Type B pancreatic cell (in vitro differentiated cells): ENCODE results near the gene H6PD. TPM values are rescaled to one million over a fixed set of nuclear protein-coding genes. Genes with fewer than 3 reads are reported as not detected.

ENCODE experiments used
- DNase-seq: peaks from one replicate; pipeline ENCODE4 v3.0.0; 2021; ENCODE audit warnings: mixed read lengths; ENCODE audit not compliant: unreplicated experiment; ENCODE audit errors: extremely low spot score
- H3K27ac Mint-ChIP-seq: 2 replicates; pipeline ENCODE4 v1.8.0; 2021; ENCODE audit warnings: mild to moderate bottlenecking, mixed read lengths
- H3K27me3 Mint-ChIP-seq: 2 replicates; pipeline ENCODE4 v1.8.0; 2021; ENCODE audit warnings: mixed read lengths
- H3K36me3 Mint-ChIP-seq: 2 replicates; pipeline ENCODE4 v1.8.0; 2021; ENCODE audit warnings: mixed read lengths
- H3K4me1 Mint-ChIP-seq: one replicate; pipeline ENCODE4 v1.8.0; 2021; ENCODE audit warnings: mixed read lengths; ENCODE audit not compliant: unreplicated experiment
- H3K4me3 Mint-ChIP-seq: 2 replicates; pipeline ENCODE4 v1.8.0; 2021; ENCODE audit warnings: mild to moderate bottlenecking, mixed read lengths
- H3K9me3 Mint-ChIP-seq: 2 replicates; pipeline ENCODE4 v1.8.0; 2021; ENCODE audit warnings: mixed read lengths
- CTCF ChIP-seq: fragments of 200-600 bp; sonication (generic); conservative IDR thresholded peaks from 2 replicates; pipeline ENCODE4 v1.5.0; 2021; ENCODE audit warnings: antibody characterized with exemption, mild to moderate bottlenecking
- total RNA-seq: library from RNA; stranded (reverse); gene quantifications from 2 replicates; pipeline ENCODE4 v1.2.1, GENCODE V29; 2021; ENCODE audit warnings: low replicate concordance

Gene H6PD
- total RNA-seq, 1 donor from 2014 or later = 26.1 TPM

GRCh38 chr1:9293533-9294404 is 59.2 kb downstream of the H6PD start:
- DNase-seq = no peak
- Mint-ChIP-seq H3K4me3 (no peak overlapping the region), H3K27me3 (no peaks in the 10 kb centered on the region), H3K27ac (no peak overlapping the region), H3K4me1 (peaks cover 36% of the 10 kb centered on the region), H3K36me3 (peaks cover 4% of the 10 kb centered on the region), H3K9me3 (peaks cover 5% of the 10 kb centered on the region)
- TF ChIP-seq CTCF = no peak

- TF ChIP-seq CTCF = no peak
- H3K4me3 Mint-ChIP-seq = no peak overlapping the region
- H3K36me3 Mint-ChIP-seq = no peaks in the 10 kb centered on the region
- H3K9me3 Mint-ChIP-seq = no peaks in the 10 kb centered on the region
- DNase-seq = no peak
- H3K27ac Mint-ChIP-seq = no peak overlapping the region
- no peaks in the 10 kb centered on the region for H3K27me3 Mint-ChIP-seq
- peaks cover 32% of the 10 kb centered on the region for H3K4me1 Mint-ChIP-seq
Observed at GRCh38 chr1:9294405-9294773, 59.8 kb downstream of the H6PD start.

GRCh38 chr1:9294910-9295636 is 60.5 kb downstream of the H6PD start:
- peaks cover 28% of the 10 kb centered on the region for H3K4me1 Mint-ChIP-seq
- TF ChIP-seq CTCF = no peak
- DNase-seq = no peak
- no peaks in the 10 kb centered on the region for H3K9me3 Mint-ChIP-seq
- no peak overlapping the region for H3K4me3 Mint-ChIP-seq
- H3K36me3 Mint-ChIP-seq = no peaks in the 10 kb centered on the region
- no peaks in the 10 kb centered on the region for H3K27me3 Mint-ChIP-seq
- H3K27ac Mint-ChIP-seq = no peak overlapping the region

- peaks cover 7% of the 10 kb centered on the region for H3K36me3 Mint-ChIP-seq
- peaks cover 34% of the 10 kb centered on the region for H3K4me1 Mint-ChIP-seq
- H3K9me3 Mint-ChIP-seq = no peaks in the 10 kb centered on the region
- no peak for DNase-seq
- no peak overlapping the region for H3K27ac Mint-ChIP-seq
- H3K4me3 Mint-ChIP-seq = no peak overlapping the region
- TF ChIP-seq CTCF = no peak
- no peaks in the 10 kb centered on the region for H3K27me3 Mint-ChIP-seq
Observed at GRCh38 chr1:9295884-9296283, 61.3 kb downstream of the H6PD start.

- Mint-ChIP-seq H3K4me1 (peaks cover 33% of the 10 kb centered on the region), H3K27me3 (no peaks in the 10 kb centered on the region), H3K27ac (peak overlapping the region; percentile 8), H3K4me3 (no peak overlapping the region), H3K9me3 (no peaks in the 10 kb centered on the region), H3K36me3 (peaks cover 8% of the 10 kb centered on the region)
- DNase-seq = no peak
- TF ChIP-seq CTCF = no peak
Observed at GRCh38 chr1:9296850-9297249, 62.3 kb downstream of the H6PD start.
